Kidney capillary endothelial cell (primary cell): Measurements from ENCODE around the gene KDM6B.

Source experiments
- DNase-seq: peaks from one replicate; pipeline ENCODE4 v3.0.0-alpha.2; 2018; ENCODE audit warnings: low spot score

The KDM6B gene

DNA sequence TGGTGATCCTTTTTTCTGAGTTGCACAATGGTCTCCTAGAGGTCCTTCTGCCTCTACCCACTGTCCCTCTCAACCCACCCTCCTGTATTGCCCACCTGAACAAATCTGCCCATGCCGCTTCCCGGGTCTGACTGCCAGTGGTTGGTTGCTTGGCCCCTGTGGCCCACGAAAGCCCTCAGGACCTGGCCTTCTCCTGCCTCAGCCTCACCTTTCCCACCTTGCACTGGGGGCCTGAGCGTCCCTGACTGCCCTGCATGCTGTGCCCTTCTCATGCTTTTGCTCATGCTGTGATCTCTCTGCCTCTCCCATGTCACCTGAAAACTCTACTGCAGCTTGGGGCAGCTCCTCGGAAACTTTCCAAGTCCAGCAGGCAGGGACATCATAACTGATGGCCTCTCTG lies 13.8 kb upstream of the KDM6B start:
- no peak for DNase-seq

DNA sequence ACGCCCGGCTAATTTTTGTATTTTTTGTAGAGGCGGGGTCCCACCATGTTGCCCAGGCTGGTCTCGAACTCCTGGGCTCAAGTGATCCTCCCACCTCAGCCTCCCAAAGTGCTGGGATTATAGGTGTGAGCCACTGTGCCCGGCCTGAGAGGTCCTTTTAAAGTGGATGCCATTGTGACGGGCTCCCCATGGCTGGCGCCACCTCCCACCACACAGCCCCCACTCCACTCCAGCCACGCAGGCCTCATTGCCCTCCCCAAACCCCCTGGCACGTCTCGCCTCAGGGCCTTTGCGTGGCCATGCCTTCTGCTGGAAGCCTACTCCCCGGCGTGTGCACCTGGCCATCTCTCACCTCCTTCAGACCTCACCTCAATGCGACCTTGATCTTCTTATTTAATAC lies 11.9 kb upstream of the KDM6B start:
- DNase-seq: no peak

DNA sequence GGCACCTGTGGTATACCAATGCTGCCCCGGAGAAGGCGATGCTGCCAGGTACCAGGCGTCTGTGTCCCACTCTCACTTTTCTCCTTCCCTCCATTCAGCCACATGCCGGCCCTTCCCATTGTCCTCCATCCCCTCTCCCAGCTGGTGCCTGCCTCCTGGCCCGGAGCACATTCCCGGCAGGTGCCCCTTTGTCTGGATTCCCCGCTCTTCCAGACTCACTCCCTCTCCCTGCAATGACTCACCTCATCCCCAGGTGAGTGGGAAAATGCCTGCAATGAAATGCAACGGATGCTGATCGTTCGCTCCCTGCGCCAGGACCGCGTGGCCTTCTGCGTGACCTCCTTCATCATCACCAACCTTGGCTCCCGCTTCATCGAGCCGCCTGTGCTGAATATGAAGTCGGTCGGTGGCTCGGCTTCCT lies 10.4 kb upstream of the KDM6B start:
- DNase-seq: no peak

DNA sequence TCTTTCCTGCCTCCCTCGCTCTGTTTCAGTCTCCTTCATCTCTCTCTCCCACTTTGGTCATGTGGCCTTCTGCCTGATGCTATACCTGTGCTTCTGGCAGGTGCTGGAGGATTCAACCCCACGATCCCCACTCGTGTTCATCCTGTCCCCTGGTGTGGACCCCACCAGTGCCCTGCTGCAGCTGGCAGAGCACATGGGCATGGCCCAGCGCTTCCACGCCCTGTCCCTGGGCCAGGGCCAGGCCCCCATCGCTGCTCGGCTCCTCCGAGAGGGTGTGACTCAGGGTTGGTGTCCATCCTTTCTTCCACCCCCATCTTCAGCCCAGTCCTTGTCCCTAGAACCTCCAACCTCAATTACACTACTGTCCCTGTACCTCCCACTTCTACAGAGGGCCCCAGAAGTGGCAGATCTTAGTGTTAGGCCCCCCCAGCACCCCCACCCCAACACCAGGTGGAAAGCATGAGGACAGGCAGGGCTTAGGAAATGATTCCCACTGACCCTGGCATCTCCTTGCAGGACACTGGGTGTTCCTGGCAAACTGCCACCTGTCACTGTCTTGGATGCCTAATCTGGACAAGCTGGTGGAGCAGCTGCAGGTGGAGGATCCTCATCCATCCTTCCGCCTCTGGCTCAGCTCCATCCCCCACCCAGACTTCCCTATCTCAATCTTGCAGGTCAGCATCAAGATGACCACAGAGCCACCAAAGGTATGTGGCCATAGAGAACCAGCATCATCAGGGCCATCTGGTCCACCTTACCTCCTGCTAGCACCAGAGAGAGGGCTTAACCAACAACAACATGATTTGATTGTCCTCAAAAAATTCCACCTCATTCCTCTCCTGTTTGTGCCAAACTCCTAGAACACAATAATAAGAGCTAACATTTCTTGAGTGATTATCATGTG lies 9.7 kb upstream of the KDM6B start:
- no peak for DNase-seq

DNA sequence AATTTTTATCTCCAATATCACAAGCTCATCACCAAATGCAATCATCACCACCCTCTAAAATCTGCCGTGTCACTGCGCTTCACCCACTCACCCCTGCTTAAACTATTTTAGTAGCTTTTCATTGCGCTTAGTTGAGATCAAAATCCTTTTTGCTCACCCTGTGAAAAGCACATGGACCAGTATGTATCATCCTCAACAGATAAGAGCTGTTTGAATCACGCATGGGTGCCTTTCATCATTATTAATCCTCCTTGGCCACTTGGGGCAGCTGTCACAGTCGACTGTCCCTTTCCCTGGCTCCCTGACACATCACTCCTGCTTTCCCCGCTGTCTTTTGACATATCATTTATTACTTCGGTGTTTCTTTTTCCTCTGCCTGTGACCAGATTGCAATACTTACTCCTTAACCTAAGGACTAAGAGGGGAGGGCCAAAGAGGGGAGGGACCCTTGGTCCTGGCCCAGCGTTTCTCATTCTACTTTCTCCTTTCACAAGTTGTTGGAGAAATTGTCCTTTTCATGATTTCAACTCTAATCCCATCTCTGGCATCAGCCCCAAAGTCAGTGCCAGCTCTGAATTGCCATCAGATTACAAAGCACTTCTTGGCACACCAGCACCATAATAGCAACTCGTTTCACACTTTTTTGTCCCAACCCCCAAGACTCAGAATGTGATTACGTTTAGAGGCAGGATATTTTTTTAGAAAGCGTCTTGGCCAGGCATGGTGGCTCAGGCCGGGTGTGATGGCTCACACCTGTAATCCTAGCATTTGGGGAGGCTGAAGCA lies 8.6 kb upstream of the KDM6B start:
- DNase-seq: no peak

DNA sequence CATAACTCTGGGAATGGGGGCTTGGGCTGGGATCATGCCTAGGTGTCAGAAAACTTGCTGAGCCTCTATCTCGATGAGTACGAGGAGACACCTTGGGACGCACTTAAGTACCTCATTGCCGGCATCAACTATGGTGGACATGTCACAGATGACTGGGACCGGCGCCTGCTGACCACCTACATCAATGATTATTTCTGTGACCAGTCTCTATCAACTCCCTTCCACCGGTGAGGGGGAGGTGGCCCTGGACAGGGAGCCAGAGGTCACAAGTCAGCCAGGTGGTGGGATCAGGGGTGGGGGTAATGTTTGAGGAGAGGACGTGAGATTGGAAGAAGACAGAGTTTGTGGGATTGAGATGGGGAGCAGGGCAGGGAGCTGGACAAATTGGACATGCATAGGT lies 3.4 kb upstream of the KDM6B start:
- no peak for DNase-seq

DNA sequence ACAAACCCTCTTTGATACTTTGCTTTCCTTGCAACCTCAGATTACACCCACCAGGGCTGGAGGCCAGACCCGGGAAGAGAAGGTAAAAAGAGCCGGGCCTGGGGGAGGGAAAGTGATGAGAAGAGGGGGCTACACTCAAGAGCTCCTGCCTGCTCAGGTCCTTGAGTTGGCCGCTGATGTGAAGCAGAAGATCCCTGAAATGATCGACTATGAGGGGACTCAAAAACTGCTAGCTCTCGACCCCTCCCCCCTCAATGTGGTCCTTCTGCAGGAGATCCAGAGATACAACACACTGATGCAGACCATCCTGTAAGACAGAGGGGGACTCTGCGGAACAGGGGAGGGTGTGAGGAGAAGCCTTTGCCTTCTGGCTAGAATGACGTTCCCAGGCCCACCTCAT lies 2.8 kb upstream of the KDM6B start:
- no peak for DNase-seq

DNA sequence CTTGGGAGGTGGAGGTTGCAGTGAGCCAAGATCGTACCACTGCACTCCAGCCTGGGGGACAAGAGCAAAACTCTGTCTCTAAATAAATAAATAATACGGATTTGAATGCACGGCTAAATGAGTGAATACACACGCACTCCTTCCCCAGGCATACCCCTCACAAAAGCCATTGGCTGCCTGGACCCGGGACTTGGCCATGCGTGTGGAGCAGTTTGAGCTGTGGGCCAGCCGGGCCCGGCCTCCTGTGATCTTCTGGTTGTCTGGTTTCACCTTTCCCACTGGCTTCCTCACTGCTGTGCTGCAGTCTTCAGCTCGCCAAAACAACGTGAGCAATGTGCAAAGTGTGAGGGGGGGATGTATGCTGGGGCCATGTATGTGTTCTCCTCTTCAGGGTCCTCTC lies 1.6 kb upstream of the KDM6B start:
- no peak for DNase-seq

DNA sequence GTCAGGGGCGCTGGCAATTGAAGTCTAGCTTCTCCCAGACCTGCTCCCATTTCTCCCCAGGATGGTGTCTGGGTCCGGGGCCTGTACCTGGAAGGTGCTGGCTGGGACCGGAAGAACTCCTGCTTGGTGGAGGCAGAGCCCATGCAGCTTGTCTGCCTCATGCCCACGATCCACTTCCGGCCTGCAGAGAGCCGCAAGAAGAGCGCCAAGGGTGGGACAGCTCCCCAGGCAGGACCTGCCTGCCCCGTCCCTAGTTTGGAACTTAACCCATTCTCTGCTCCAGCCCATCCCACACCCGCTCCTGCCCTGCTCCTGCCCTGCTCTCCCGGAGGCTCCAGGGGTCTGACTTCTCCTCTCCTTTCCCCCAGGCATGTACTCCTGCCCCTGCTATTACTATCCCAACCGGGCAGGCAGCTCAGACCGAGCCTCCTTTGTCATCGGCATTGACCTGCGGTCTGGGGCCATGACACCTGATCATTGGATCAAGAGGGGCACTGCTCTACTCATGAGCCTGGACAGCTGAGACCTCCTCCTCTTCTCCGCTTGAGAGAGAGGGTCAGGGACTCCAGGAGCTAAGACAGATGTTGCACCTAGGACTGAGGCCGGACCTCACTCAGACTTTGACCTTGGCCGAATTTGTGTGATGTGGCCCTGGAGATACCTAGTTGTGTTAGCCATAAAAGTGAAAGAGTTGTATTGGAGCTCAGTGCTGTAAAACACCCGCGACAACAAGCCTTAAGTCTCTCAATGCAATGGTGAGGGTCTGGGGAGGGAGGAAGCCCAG lies 814 bp upstream of the KDM6B start:
- no peak for DNase-seq

DNA sequence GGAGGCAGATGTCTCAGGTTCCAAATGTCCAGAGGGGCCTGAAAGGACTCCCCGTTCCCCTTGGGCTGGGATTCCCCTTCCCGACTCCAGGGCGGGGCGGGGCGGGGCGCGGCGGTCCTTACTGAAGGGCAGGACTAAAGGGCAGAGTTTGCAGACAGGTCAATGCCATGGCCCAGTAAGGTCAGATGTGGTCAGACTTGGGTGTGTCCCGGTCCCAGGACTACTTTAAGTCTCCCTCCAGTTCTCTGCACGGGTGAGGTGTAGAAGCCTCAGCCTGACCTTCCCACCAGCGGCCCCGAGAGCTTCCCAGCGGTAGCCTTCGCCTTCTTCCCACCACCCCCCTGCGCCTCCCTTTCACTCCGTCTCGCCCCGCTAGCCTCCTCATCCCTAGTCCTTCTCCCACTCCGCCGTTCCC lies 532 bp downstream of the KDM6B start:
- no peak for DNase-seq

DNA sequence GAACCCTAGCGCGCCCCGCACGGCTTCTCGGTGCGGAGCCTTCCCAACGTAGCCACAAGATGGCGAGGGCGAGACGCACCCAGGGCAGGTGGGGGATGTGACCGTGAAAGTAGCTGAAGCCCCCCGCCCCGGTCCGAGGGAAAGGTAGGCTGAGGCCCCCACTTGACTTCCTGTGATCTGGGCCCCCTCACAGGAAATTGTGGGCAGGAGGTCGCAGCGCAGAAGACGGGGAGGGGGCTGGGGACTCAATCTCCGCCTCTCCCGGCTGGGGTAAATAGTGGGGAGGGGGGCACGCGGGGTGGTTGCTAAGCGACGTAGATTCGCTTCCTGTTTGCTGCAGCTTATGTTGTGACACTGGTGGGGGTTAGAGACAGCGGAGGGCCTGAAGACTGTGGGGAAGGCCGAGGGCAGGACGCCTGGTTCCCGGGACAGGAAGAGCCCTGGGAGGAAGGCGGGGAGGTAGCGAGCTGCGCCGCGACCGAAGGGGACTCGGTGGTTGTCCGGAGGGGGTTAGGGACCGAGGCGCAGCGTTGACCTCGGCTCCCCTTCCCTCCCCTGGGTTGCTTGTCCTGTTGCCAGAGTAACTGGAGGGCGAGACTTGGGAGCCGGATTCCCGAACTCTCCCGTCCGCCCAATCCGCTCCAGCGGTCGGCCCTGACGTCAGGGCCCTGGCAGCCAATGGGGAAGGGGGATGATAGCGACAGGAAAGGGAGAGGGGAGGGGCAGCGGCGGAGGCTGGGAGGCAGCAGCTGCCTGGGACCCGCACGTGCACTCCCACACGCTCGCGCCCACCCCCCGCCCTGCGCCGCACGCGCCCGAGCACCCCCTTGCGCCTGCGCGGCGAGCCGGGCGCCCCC lies 1.2 kb downstream of the KDM6B start:
- DNase-seq: peak; percentile 97

DNA sequence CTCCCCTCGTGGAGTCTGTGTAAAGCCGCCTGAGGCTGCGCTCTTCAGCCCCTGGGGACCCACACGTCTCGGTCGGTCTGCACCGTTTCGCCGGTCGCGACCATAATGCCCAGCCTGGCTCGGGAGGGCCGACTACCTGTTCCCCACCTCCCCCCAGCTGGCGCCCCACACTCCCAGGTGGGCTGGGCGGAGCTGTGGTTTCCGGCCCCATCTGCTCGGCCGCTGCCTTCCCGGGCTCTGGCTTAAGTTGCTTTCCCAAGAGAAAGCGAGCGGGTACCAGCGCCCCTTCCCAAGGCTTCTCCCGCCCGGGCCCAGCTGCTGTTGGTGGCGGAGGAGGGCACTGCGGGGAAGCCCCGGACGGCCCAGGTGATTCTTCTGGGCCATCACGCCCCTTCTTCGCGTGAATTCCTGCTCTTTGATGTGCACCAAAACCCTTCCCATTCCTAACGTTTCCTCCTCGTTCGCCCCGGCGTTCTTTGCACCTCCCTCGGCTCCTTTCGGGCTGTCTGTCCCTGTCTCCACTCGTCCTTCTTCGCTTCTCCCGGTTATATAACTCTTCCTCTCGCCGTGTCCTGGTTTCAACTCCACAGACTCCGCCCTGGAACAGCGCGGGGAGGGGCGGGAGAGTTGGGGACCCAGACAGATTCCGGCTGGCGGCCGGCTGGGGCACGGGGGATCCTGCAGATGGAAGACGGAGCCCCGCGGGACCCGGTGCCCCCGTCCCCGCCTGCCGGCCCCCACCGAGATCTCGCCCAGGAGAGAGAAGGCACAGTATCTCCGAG lies 2.0 kb downstream of the KDM6B start:
- peak; percentile 35 for DNase-seq

DNA sequence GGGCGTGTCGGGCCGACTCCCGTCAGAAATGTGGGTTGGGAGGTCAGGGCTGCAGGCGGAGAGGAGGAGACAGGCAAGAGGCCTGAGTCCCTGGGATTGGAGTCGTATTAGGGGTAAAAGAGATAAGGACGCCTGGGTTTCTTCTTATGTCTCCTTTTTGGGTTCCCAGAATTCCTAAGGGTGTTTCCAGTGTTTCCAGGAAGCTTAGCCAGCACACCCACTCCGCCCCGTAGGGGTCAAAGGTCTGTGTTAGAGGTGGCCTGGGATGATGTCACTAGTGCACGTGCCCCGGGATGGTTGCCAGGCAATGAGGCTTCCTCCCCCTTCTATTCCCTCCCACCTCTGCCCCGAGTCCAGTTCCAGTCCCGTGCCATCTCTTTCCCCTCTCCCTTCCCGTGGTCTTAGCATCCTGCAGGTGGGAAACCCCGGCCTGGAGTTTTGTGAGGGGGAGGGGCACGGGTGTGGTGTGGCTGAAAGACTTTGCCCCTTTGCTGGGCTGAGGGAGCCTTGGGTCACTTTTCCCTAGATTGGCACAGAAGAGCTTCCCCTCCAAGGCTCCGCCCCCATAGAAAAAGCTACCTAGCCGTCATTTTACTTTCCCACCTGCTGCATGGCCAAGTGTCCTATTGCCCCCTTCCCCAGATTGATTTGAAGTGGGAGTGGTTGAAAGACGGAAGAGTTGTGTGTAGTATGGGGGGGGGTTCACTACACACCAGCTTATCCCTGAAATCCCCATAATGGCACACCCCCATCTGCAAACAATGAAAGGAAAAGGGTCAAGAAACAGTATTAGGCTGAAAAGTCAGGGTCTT lies 2.8 kb downstream of the KDM6B start:
- DNase-seq: peak; percentile 96

DNA sequence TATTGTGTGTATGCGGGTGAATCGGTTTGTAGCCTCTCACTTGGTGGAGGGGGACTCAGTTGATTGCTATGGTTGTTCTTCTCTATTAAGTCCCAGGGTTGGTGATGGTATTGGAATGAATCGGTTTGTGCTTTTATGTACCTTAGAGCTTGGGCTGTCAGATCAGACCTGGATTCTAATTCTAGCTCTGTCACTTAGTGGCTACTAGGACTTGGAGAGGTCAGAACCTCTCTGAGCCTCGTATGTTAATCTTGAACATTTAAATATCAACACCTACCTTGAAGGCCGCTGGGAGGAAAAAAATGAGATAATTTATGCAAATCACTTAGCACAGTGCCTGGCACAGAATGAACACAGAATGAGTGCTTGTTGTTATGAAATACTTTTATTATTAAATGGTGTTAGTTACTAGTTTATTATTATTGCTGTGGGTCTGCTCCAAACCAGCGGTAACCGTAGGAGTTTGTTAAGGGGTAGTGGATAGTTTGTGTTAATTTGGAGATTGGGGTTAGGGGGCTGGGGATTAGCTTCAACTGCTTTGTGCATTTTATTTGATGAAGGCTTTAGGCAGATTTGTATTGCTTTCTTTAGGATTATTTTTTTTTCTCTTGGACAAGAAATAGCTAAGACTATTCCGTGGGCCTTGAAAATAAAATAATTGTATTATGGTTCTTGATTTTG lies 3.5 kb downstream of the KDM6B start:
- DNase-seq: peak; percentile 30

DNA sequence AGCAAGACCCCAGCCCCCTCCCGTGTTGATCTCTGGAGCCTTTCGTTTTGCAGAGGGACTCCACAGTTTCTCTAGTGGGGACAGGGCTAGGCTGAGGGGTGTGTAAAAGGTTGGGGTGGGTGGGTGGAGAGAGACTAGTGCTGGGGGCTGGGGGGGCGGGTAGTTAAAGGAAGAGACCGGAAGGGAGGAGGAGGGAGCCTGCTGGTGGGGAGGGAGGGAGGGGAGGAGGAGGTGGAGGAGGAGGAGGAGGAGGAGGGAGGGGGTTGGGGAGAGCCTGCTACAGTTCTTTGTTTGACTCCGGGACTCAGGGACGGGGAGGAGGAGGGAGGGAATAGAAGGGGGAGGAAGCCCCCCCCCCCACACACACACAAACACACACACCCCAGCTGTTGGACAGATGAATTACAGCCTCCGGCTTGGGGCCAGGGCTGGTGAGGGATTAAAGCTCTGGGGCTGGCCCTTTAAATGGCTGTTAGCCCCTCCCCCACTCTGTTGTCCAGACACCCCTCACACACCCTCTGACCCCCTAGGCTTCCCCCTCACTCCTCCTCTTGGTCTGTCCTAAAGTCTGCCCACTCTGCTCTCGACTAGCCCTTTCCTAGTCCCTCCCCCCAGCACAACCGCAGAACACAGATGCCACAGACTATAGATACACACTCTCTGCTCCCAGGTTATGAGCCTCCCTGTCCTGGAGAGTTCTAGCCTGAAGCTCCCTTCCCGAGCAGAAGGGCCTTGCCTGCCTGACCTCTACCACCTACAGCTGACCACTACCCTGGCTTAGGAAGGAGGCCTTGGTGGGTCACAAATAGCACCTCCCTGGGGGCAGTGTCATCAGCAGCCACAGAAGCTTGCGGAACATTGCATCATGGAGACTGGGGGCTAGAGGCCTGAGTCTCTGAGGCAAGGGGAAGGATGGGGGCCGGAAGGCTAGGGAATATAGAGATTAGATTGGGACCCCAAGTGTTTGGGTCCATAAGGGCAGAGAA lies 4.4 kb downstream of the KDM6B start:
- DNase-seq: peak; percentile 30

DNA sequence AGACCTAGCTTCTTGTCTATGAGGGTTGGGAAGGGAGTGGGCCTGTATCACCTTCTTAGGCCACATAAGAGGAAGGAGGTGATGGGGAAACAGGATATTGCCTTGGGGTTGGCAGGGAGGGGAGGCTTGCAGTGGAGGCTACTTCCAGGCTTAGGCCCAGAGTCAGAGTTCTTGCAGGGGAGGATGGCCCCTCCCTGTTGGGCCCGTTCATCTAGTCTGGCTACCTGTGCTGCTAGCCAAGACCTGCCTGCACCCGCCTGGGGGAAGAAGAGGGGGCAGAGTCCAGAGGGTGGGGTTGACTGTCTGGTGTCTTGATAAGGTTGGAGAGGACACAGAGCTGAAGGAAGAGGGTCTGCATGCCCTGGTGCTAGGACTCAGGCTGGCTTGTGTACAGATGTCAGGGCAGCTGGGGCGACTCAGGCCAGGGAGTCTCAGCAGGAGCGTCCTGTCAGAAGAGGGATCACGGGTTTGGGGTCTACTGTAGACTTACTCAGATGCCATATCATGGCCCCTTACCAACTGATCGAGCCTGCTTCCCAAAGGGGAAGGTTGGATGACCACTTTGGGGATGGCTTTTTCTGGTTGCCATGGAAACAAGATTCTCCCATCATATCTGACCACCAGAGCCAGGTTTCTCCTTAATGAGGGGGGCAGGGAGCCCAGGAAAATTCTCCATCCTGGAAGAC lies 5.3 kb downstream of the KDM6B start:
- no peak for DNase-seq

DNA sequence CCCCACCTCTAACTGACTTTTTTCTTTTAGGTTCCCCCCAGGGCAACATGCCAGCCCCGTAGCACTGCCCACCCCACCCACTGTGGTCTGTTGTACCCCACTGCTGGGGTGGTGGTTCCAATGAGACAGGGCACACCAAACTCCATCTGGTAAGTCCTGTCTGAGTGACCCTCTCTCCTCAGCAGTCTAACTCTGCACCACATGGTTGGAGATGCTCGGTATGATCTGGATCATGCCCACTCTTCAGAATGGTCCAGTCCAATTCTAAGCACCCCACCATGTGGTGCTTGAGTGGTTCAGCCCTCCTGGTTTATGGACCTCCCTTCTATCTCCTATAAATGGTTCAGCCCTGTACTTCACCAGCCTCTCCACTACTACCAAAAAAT lies 5.9 kb downstream of the KDM6B start:
- DNase-seq: peak; percentile 23
